Tibial nerve (tissue), 4 donors: ENCODE measurements around the gene SMCO2. TPM values are rescaled to one million over a fixed set of nuclear protein-coding genes. Genes with fewer than 3 reads are reported as not detected.

Experiments used
- DNase-seq, 2 donors: peaks; one replicate each; pipeline ENCODE4 v3.0.0-alpha.2; 2019; ENCODE audit warnings: low spot score in 2 of 2
- H3K27ac ChIP-seq, 4 donors: fragments of 200-600 bp; sonication (generic) in 3 of 4; one replicate each; pipeline ENCODE4 v1.5.1; 2017 to 2019; ENCODE audit warnings: mild to moderate bottlenecking in 1 of 4
- H3K27me3 ChIP-seq, 2 donors: fragments of 200-600 bp; sonication (generic) in 1 of 2; one replicate each; pipeline versions ENCODE4 v1.5.1 to v1.6.0; 2017 to 2019
- H3K36me3 ChIP-seq, 3 donors: fragments of 200-600 bp; sonication (generic); one replicate each; pipeline ENCODE4 v1.5.1; 2018 to 2019
- H3K4me1 ChIP-seq, 4 donors: fragments of 200-600 bp; sonication (generic) in 3 of 4; one replicate each; pipeline ENCODE4 v1.5.1; 2017 to 2019
- H3K4me3 ChIP-seq, 4 donors: fragments of 200-600 bp; sonication (generic) in 3 of 4; one replicate each; pipeline ENCODE4 v1.5.1; 2017 to 2019; ENCODE audit warnings: mild to moderate bottlenecking in 1 of 4, moderate library complexity in 1 of 4
- H3K9me3 ChIP-seq, 4 donors: fragments of 200-600 bp; sonication (generic) in 3 of 4; one replicate each; pipeline ENCODE4 v1.5.1; 2017 to 2019
- CTCF ChIP-seq, 5 experiments: fragments of 200-600 bp in 3 of 5; fragments of 450-650 bp in 2 of 5; sonication (generic) in 3 of 5; IDR thresholded peaks; one replicate each; pipeline ENCODE4 v1.5.1; 2016 to 2019; ENCODE audit warnings: antibody characterized with exemption in 5 of 5, mild to moderate bottlenecking in 3 of 5, moderate library complexity in 2 of 5
- EP300 ChIP-seq, 2 donors: sonication (generic); formaldehyde crosslinking; IDR thresholded peaks; one replicate each; pipeline ENCODE4 v1.6.1; 2017; ENCODE audit warnings: antibody characterized with exemption in 2 of 2, mild to moderate bottlenecking in 1 of 2
- POLR2A ChIP-seq, 2 donors: fragments of 450-650 bp; IDR thresholded peaks; one replicate each; pipeline ENCODE4 v1.6.1; 2017; ENCODE audit warnings: antibody characterized with exemption in 2 of 2, mild to moderate bottlenecking in 2 of 2, moderate library complexity in 2 of 2
- WGBS, 2 donors: methylation state at CpG; one replicate each; pipeline ENCODE4 v1.1.5; 2018; 5-methylcytosine and 5-hydroxymethylcytosine counted together
- total RNA-seq, 4 donors: library from RNA; depleted of rRNA; stranded (reverse); fragments of >200 nt; gene quantifications; one replicate each; pipeline ENCODE4 v1.1.0, GENCODE V29; 2016

Gene SMCO2
- total RNA-seq, 4 donors from 2014 or later, result not detected

GRCh38 chr12:27534765-27535161 lies 88.2 kb downstream of the SMCO2 start:
- H3K4me1 ChIP-seq, result peaks cover 0 to 26% (median 14%) of the 10 kb centered on the region in 4 donors
- no peak overlapping the region for H3K4me3 ChIP-seq
- TF ChIP-seq POLR2A (IDR thresholded peaks at IDR 0.05) (no peak), EP300 (IDR thresholded peaks at IDR 0.05) (no peak), CTCF (IDR thresholded peaks at IDR 0.05) (no peak)
- no peak for DNase-seq
- H3K36me3 ChIP-seq, result no peaks in the 10 kb centered on the region
- no peaks in the 10 kb centered on the region for H3K27me3 ChIP-seq
- no peaks in the 10 kb centered on the region for H3K9me3 ChIP-seq
- H3K27ac ChIP-seq, result no peak overlapping the region
- WGBS, 2 donors, result 80 to 88% methylated on average over 1 of the region's 1 CpG

GRCh38 chr12:27535318-27535717 lies 88.8 kb downstream of the SMCO2 start:
- Histone ChIP-seq H3K4me1 (peaks cover 0 to 26% (median 14%) of the 10 kb centered on the region in 4 donors), H3K36me3 (no peaks in the 10 kb centered on the region), H3K27me3 (no peaks in the 10 kb centered on the region), H3K27ac (no peak overlapping the region), H3K4me3 (no peak overlapping the region), H3K9me3 (no peaks in the 10 kb centered on the region)
- DNase-seq, result no peak
- no peak for TF ChIP-seq POLR2A (IDR thresholded peaks at IDR 0.05)
- no peak for TF ChIP-seq EP300 (IDR thresholded peaks at IDR 0.05)
- TF ChIP-seq CTCF (IDR thresholded peaks at IDR 0.05), result no peak
- WGBS, 2 donors, result 96% methylated on average over 6 of the region's 6 CpGs

- Histone ChIP-seq H3K4me1 (peaks cover 0 to 40% (median 15%) of the 10 kb centered on the region in 4 donors), H3K27me3 (no peaks in the 10 kb centered on the region), H3K4me3 (no peak overlapping the region), H3K27ac (peak overlapping the region in 2 of 4 donors; percentile 4 to 56), H3K36me3 (no peaks in the 10 kb centered on the region), H3K9me3 (no peaks in the 10 kb centered on the region)
- WGBS, 2 donors, result 59 to 62% methylated on average over 8 of the region's 8 CpGs
- DNase-seq, result no peak
- TF ChIP-seq EP300 (IDR thresholded peaks at IDR 0.05) (no peak), POLR2A (IDR thresholded peaks at IDR 0.05) (no peak), CTCF (IDR thresholded peaks at IDR 0.05) (no peak)
Observed at GRCh38 chr12:27537855-27538675, 91.5 kb downstream of the SMCO2 start.

GRCh38 chr12:27539191-27539631 lies 92.7 kb downstream of the SMCO2 start:
- DNase-seq, result no peak
- no peaks in the 10 kb centered on the region for H3K27me3 ChIP-seq
- H3K4me3 ChIP-seq, result no peak overlapping the region
- H3K4me1 ChIP-seq, result peaks cover 0 to 40% (median 17%) of the 10 kb centered on the region in 4 donors
- TF ChIP-seq EP300 (IDR thresholded peaks at IDR 0.05) (no peak), POLR2A (IDR thresholded peaks at IDR 0.05) (no peak), CTCF (IDR thresholded peaks at IDR 0.05) (no peak)
- peak overlapping the region in 2 of 4 donors; percentile 36 to 51 for H3K27ac ChIP-seq
- WGBS, 2 donors, result 64 to 67% methylated on average over 4 of the region's 4 CpGs
- no peaks in the 10 kb centered on the region for H3K9me3 ChIP-seq
- H3K36me3 ChIP-seq, result no peaks in the 10 kb centered on the region

GRCh38 chr12:27541031-27541719 lies 94.6 kb downstream of the SMCO2 start:
- Histone ChIP-seq H3K27me3 (no peaks in the 10 kb centered on the region), H3K36me3 (no peaks in the 10 kb centered on the region), H3K9me3 (no peaks in the 10 kb centered on the region), H3K4me3 (no peak overlapping the region), H3K27ac (no peak overlapping the region), H3K4me1 (peaks cover 0 to 50% (median 17%) of the 10 kb centered on the region in 4 donors)
- 72 to 81% methylated on average over 8 of the region's 8 CpGs for WGBS, 2 donors
- DNase-seq, result no peak
- no peak for TF ChIP-seq POLR2A (IDR thresholded peaks at IDR 0.05)
